Measurements from ENCODE around the gene AUNIP. TPM values are rescaled to one million over a fixed set of nuclear protein-coding genes. Genes with fewer than 3 reads are reported as not detected.
A peak's percentile ranks its signal among the peaks of the same experiment; 100 is the strongest.

The AUNIP gene
- total RNA-seq, 1 donor from 2014 or later = 1.6 TPM

GRCh38 chr1:25797939-25798338 is 61.3 kb downstream of the AUNIP start:
- DNase-seq (ENCODE audit: extremely low read depth, low read depth, low spot score) = no peak

GRCh38 chr1:25796811-25797458 is 62.3 kb downstream of the AUNIP start:
- DNase-seq (ENCODE audit: extremely low read depth, low read depth, low spot score) = peak; percentile 33

- no peak for DNase-seq (ENCODE audit: extremely low read depth, low read depth, low spot score)
Measured at GRCh38 chr1:25795946-25796810, 63.1 kb downstream of the AUNIP start.

- no peak for DNase-seq (ENCODE audit: extremely low read depth, low read depth, low spot score)
Measured at GRCh38 chr1:25795211-25795610, 64.0 kb downstream of the AUNIP start.

- DNase-seq (ENCODE audit: extremely low read depth, low read depth, low spot score) = no peak
Measured at GRCh38 chr1:25794325-25794724, 64.9 kb downstream of the AUNIP start.

GRCh38 chr1:25793585-25794170 is 65.6 kb downstream of the AUNIP start:
- DNase-seq (ENCODE audit: extremely low read depth, low read depth, low spot score) = no peak

GRCh38 chr1:25792115-25792514 is 67.1 kb downstream of the AUNIP start:
- DNase-seq (ENCODE audit: extremely low read depth, low read depth, low spot score) = no peak

- no peak for DNase-seq (ENCODE audit: extremely low read depth, low read depth, low spot score)
Measured at GRCh38 chr1:25790472-25790871, 68.8 kb downstream of the AUNIP start.

GRCh38 chr1:25787760-25788166 is 71.5 kb downstream of the AUNIP start:
- no peak for DNase-seq (ENCODE audit: extremely low read depth, low read depth, low spot score)

GRCh38 chr1:25786887-25787759 is 72.1 kb downstream of the AUNIP start:
- DNase-seq (ENCODE audit: extremely low read depth, low read depth, low spot score) = no peak

GRCh38 chr1:25785333-25786067 is 73.8 kb downstream of the AUNIP start:
- no peak for DNase-seq (ENCODE audit: extremely low read depth, low read depth, low spot score)

- DNase-seq (ENCODE audit: extremely low read depth, low read depth, low spot score) = no peak
Measured at GRCh38 chr1:25784575-25785051, 74.6 kb downstream of the AUNIP start.

Other genes with a start within 250 kb of the AUNIP start
- 16.3 and 48.0 TPM in 2 replicates for gene MAN1C1, start 242.7 kb downstream of the AUNIP start, total RNA-seq
- gene SELENON, start 59.3 kb downstream of the AUNIP start, total RNA-seq = 172 and 263 TPM in 2 replicates
- gene MTFR1L, start 39.5 kb downstream of the AUNIP start, total RNA-seq = 39.0 and 44.0 TPM in 2 replicates
- 7.5 and 8.1 TPM in 2 replicates for gene PAQR7, start 16.3 kb upstream of the AUNIP start, total RNA-seq
- 106 and 163 TPM in 2 replicates for gene STMN1, start 47.0 kb upstream of the AUNIP start, total RNA-seq
- 8.2 and 10.5 TPM in 2 replicates for gene PAFAH2, start 138.6 kb upstream of the AUNIP start, total RNA-seq
- gene EXTL1, start 162.3 kb upstream of the AUNIP start, total RNA-seq = 0.06 TPM in 1 of 2 replicates, not detected in the other
- gene SLC30A2, start 186.7 kb upstream of the AUNIP start, total RNA-seq = not detected in 2 replicates
- not detected in 2 replicates for gene TRIM63, start 208.2 kb upstream of the AUNIP start, total RNA-seq

All from glomerular endothelial cell (primary cell).